ENCODE results near the gene DCLK2.

GRCh38 chr4:150051111-150051510, 27.1 kb upstream of the DCLK2 start:
- TF ChIP-seq POLR2A (IDR thresholded peaks at IDR 0.05) (no peak), CTCF (IDR thresholded peaks at IDR 0.05) (no peak), POLR2AphosphoS5 (IDR thresholded peaks at IDR 0.05) (no peak)
